Cardiac muscle cell (in vitro differentiated cells and primary cell): ENCODE results near the gene TJAP1. TPM values are rescaled to one million over a fixed set of nuclear protein-coding genes. Genes with fewer than 3 reads are reported as not detected.
"Not testable (repeated sequence)": the region's sequence is repeated elsewhere in the genome, so short reads cannot be mapped to it uniquely, and the experiment has no call there.

Experiments used
- DNase-seq, 2 donors: peaks; one replicate each; pipeline versions ENCODE4 v3.0.0 to v3.0.0-alpha.2; 2010 to 2017; ENCODE audit warnings: low read depth in 1 of 2, low spot score in 1 of 2
- H3K27ac ChIP-seq: fragments of 200-600 bp; sonication (generic); 2 replicates; pipeline ENCODE4 v1.5.1; 2016
- H3K27me3 ChIP-seq: fragments of 200-600 bp; sonication (generic); 2 replicates; pipeline ENCODE4 v1.6.0; 2016; ENCODE audit warnings: control low read depth
- H3K36me3 ChIP-seq: fragments of 200-600 bp; sonication (generic); 2 replicates; pipeline ENCODE4 v1.5.1; 2016; ENCODE audit warnings: control low read depth
- H3K4me1 ChIP-seq: fragments of 200-600 bp; sonication (generic); 2 replicates; pipeline ENCODE4 v1.8.1; 2017; ENCODE audit warnings: low read depth, mild to moderate bottlenecking, mixed run types
- H3K4me3 ChIP-seq: fragments of 200-600 bp; sonication (generic); 2 replicates; pipeline ENCODE4 v1.5.1; 2016; ENCODE audit warnings: mild to moderate bottlenecking
- H3K9me3 ChIP-seq: fragments of 200-600 bp; sonication (generic); 2 replicates; pipeline ENCODE4 v1.5.1; 2017; ENCODE audit warnings: low read depth, mild to moderate bottlenecking, control low read depth
- CTCF ChIP-seq: IDR thresholded peaks from 2 replicates; pipeline ENCODE4 v1.5.1; 2012; ENCODE audit warnings: low read depth, mild to moderate bottlenecking, low read length
- polyA plus RNA-seq: library from polyadenylated mRNA; unstranded; fragments of >200 nt; fragmentation: Nextera tagmentation; extraction: Ambion mirVana; gene quantifications from 2 replicates; pipeline ENCODE4 v1.2.1, GENCODE V29; 2016
- total RNA-seq: library from RNA; depleted of rRNA; stranded (reverse); fragments of >200 nt; gene quantifications from 2 replicates; pipeline ENCODE4 v1.2.3, GENCODE V29; 2016

Gene TJAP1
- total and polyA plus RNA-seq, 2 experiments from 2014 or later, result 25.8 to 31.2 TPM

- Histone ChIP-seq H3K27ac (peak overlapping the region; percentile 59), H3K36me3 (peaks cover 18% of the 10 kb centered on the region), H3K27me3 (no peaks in the 10 kb centered on the region), H3K9me3 (no peaks in the 10 kb centered on the region), H3K4me3 (no peak overlapping the region), H3K4me1 (peaks cover 13% of the 10 kb centered on the region)
- peak; percentile 20 for TF ChIP-seq CTCF
- DNase-seq, result no peak
Observed at GRCh38 chr6:43495409-43495941, 18.1 kb downstream of the TJAP1 start.

- H3K4me1 ChIP-seq, result peaks cover 13% of the 10 kb centered on the region
- TF ChIP-seq CTCF, result peak; percentile 60
- no peak overlapping the region for H3K4me3 ChIP-seq
- peak; percentile 46 to 65 for DNase-seq
- peaks cover 22% of the 10 kb centered on the region for H3K36me3 ChIP-seq
- no peaks in the 10 kb centered on the region for H3K27me3 ChIP-seq
- H3K9me3 ChIP-seq, result no peaks in the 10 kb centered on the region
- peak overlapping the region; percentile 59 for H3K27ac ChIP-seq
Observed at GRCh38 chr6:43496370-43497128, 19.2 kb downstream of the TJAP1 start.

GRCh38 chr6:43497129-43497396 lies 19.7 kb downstream of the TJAP1 start:
- peak overlapping the region; percentile 59 for H3K27ac ChIP-seq
- peaks cover 13% of the 10 kb centered on the region for H3K4me1 ChIP-seq
- H3K36me3 ChIP-seq, result peaks cover 23% of the 10 kb centered on the region
- no peak overlapping the region for H3K4me3 ChIP-seq
- no peak for TF ChIP-seq CTCF
- DNase-seq, result no peak
- H3K9me3 ChIP-seq, result no peaks in the 10 kb centered on the region
- H3K27me3 ChIP-seq, result no peaks in the 10 kb centered on the region

GRCh38 chr6:43497689-43498088 lies 20.3 kb downstream of the TJAP1 start:
- no peak for TF ChIP-seq CTCF
- Histone ChIP-seq H3K4me3 (no peak overlapping the region), H3K4me1 (peaks cover 13% of the 10 kb centered on the region), H3K9me3 (no peaks in the 10 kb centered on the region), H3K27me3 (no peaks in the 10 kb centered on the region), H3K27ac (peak overlapping the region; percentile 59), H3K36me3 (peaks cover 28% of the 10 kb centered on the region)
- no peak for DNase-seq

GRCh38 chr6:43498291-43498690 lies 20.9 kb downstream of the TJAP1 start:
- H3K4me1 ChIP-seq, result peaks cover 13% of the 10 kb centered on the region
- peaks cover 33% of the 10 kb centered on the region for H3K36me3 ChIP-seq
- DNase-seq, H3K4me3 ChIP-seq, H3K27ac ChIP-seq, H3K9me3 ChIP-seq, H3K27me3 ChIP-seq: not testable (repeated sequence)

GRCh38 chr6:43499028-43499815 lies 21.9 kb downstream of the TJAP1 start:
- H3K9me3 ChIP-seq, result no peaks in the 10 kb centered on the region
- TF ChIP-seq CTCF, result no peak
- H3K27ac ChIP-seq, result no peak overlapping the region
- peaks cover 13% of the 10 kb centered on the region for H3K4me1 ChIP-seq
- H3K27me3 ChIP-seq, result no peaks in the 10 kb centered on the region
- peaks cover 34% of the 10 kb centered on the region for H3K36me3 ChIP-seq
- H3K4me3 ChIP-seq, result no peak overlapping the region
- DNase-seq, result no peak
